Measurements from ENCODE around the gene TP53INP2.

Gene TP53INP2

DNA sequence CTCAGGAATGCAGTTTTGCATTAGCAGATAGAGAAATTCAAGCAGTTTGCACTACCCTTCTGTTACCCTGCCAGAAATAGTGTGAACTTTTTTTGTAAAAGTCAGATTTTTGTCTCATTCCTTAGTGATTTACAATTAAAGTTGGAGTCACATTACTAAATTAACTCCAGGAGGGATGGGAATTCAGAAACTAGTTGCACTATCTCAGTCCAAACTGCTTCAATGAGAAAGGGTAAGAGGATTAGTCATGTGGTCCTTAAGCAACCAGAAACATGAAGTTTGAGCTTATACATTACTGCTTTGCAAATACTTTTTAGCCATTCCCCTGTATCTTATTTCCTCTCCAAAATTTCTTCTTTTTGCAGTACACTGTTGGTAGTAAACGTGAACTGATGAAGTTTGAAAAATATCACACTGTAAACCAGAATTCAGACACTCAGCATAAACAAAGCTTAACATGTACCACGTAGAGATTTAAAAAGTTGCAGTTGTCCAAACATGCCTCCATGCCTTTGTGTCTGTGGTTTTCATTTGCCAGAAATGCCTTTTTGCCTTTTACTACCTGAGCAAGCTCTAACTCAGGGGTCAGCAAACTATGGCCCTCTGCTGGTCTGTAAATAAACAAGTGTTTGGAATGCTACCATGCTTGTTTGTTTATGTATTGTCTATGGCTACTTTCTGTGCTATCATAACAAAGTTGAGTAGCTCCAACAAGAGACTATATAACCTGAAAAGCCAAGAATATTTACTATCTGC, 49.7 kb downstream of the TP53INP2 start:
- no peaks in the 10 kb centered on the region for H3K4me1 ChIP-seq (ENCODE audit: insufficient read depth, low read length, severe bottlenecking)
- no peak overlapping the region for H3K4me3 ChIP-seq (ENCODE audit: low read depth, low read length, poor library complexity, severe bottlenecking)
- no peaks in the 10 kb centered on the region for H4K20me1 ChIP-seq (ENCODE audit: insufficient read depth, low read length)
- H3K27me3 ChIP-seq (ENCODE audit: insufficient read depth, low read length), result no peaks in the 10 kb centered on the region
- H2AFZ ChIP-seq (ENCODE audit: low read length), result no peak overlapping the region
- no peaks in the 10 kb centered on the region for H3K9me3 ChIP-seq (ENCODE audit: low read length)
- no peak overlapping the region for H3K27ac ChIP-seq (ENCODE audit: low read depth, low read length, poor library complexity, severe bottlenecking)
- H3K9me2 ChIP-seq (ENCODE audit: low read depth, low read length), result no peaks in the 10 kb centered on the region
- no peak overlapping the region for H3K9ac ChIP-seq (ENCODE audit: low read length)
- H3K36me3 ChIP-seq (ENCODE audit: insufficient read depth, low read length), result peaks cover 80% of the 10 kb centered on the region
- no peaks in the 10 kb centered on the region for H3F3A ChIP-seq (ENCODE audit: insufficient read depth, low read length)
- no peak for TF ChIP-seq EZH2 (IDR thresholded peaks at IDR 0.05; ENCODE audit: borderline replicate concordance, low read length)
- TF ChIP-seq, protein P1, sequence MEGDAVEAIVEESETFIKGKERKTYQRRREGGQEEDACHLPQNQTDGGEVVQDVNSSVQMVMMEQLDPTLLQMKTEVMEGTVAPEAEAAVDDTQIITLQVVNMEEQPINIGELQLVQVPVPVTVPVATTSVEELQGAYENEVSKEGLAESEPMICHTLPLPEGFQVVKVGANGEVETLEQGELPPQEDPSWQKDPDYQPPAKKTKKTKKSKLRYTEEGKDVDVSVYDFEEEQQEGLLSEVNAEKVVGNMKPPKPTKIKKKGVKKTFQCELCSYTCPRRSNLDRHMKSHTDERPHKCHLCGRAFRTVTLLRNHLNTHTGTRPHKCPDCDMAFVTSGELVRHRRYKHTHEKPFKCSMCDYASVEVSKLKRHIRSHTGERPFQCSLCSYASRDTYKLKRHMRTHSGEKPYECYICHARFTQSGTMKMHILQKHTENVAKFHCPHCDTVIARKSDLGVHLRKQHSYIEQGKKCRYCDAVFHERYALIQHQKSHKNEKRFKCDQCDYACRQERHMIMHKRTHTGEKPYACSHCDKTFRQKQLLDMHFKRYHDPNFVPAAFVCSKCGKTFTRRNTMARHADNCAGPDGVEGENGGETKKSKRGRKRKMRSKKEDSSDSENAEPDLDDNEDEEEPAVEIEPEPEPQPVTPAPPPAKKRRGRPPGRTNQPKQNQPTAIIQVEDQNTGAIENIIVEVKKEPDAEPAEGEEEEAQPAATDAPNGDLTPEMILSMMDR (IDR thresholded peaks at IDR 0.05; ENCODE audit: low read length), result no peak
- H3K4me2 ChIP-seq (ENCODE audit: low read length), result no peak overlapping the region
- H3K79me2 ChIP-seq (ENCODE audit: insufficient read depth, low read length), result no peaks in the 10 kb centered on the region

DNA sequence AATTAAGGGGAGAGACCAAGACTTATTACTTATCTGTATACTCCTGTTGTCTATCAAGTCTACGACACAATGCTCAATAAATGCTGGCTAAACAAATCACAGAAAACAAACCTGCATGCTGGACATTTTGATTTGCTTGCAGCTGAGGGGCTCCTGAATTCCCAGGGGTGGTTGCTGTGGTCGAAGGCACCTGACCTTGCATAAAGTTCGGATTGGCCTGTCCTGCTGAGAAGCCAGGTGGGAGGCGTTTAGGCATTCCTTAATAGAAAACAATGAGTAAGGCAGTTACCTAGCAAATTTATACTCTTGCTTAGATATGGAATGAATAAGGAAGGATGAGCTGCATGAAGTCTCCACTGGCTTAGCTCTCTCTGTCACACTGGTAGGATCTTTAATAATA, 50.5 kb downstream of the TP53INP2 start:
- Histone ChIP-seq H2AFZ (ENCODE audit: low read length) (no peak overlapping the region), H3K27me3 (ENCODE audit: insufficient read depth, low read length) (no peaks in the 10 kb centered on the region), H3K9me2 (ENCODE audit: low read depth, low read length) (no peaks in the 10 kb centered on the region), H3K4me1 (ENCODE audit: insufficient read depth, low read length, severe bottlenecking) (no peaks in the 10 kb centered on the region), H3F3A (ENCODE audit: insufficient read depth, low read length) (no peaks in the 10 kb centered on the region), H3K4me2 (ENCODE audit: low read length) (no peak overlapping the region), H3K36me3 (ENCODE audit: insufficient read depth, low read length) (peaks cover 80% of the 10 kb centered on the region), H3K9me3 (ENCODE audit: low read length) (no peaks in the 10 kb centered on the region), H3K27ac (ENCODE audit: low read depth, low read length, poor library complexity, severe bottlenecking) (no peak overlapping the region), H4K20me1 (ENCODE audit: insufficient read depth, low read length) (no peaks in the 10 kb centered on the region), H3K79me2 (ENCODE audit: insufficient read depth, low read length) (no peaks in the 10 kb centered on the region), H3K4me3 (ENCODE audit: low read depth, low read length, poor library complexity, severe bottlenecking) (no peak overlapping the region), H3K9ac (ENCODE audit: low read length) (no peak overlapping the region)
- TF ChIP-seq, protein P1 (IDR thresholded peaks at IDR 0.05; ENCODE audit: low read length), result no peak

DNA sequence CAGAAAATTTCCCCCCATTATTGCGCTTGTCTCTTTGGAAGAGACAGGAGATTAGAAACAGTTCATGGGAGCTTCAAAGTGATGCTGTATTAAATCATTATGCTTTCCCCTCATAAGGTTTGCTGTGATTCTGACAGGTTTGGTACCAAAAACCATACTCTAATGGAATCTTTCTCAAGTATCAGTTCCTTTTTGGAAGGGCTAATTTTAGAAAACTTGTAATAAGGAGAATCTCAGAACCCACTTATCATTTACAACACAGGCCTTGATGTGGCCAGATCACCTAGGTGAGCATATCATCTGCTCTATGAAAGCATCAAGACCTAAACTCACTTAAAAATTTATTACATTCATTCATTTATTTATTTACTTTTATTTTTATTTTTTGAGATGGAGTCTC, 51.2 kb downstream of the TP53INP2 start:
- H3F3A ChIP-seq (ENCODE audit: insufficient read depth, low read length), result no peaks in the 10 kb centered on the region
- no peaks in the 10 kb centered on the region for H3K79me2 ChIP-seq (ENCODE audit: insufficient read depth, low read length)
- peaks cover 80% of the 10 kb centered on the region for H3K36me3 ChIP-seq (ENCODE audit: insufficient read depth, low read length)

More for the DNA sequence above, 51.2 kb downstream of the TP53INP2 start:
- H3K4me1 ChIP-seq (ENCODE audit: insufficient read depth, low read length, severe bottlenecking), result no peaks in the 10 kb centered on the region
- H3K4me2 ChIP-seq (ENCODE audit: low read length), result no peak overlapping the region
- H2AFZ ChIP-seq (ENCODE audit: low read length), result no peak overlapping the region
- H3K27ac ChIP-seq (ENCODE audit: low read depth, low read length, poor library complexity, severe bottlenecking), result no peak overlapping the region
- no peaks in the 10 kb centered on the region for H3K9me3 ChIP-seq (ENCODE audit: low read length)
- no peaks in the 10 kb centered on the region for H3K9me2 ChIP-seq (ENCODE audit: low read depth, low read length)
- H4K20me1 ChIP-seq (ENCODE audit: insufficient read depth, low read length), result no peaks in the 10 kb centered on the region
- no peak overlapping the region for H3K9ac ChIP-seq (ENCODE audit: low read length)
- H3K4me3 ChIP-seq (ENCODE audit: low read depth, low read length, poor library complexity, severe bottlenecking), result no peak overlapping the region
- no peaks in the 10 kb centered on the region for H3K27me3 ChIP-seq (ENCODE audit: insufficient read depth, low read length)
- TF ChIP-seq EZH2 (IDR thresholded peaks at IDR 0.05; ENCODE audit: borderline replicate concordance, low read length), result no peak
- TF ChIP-seq, protein P1 (IDR thresholded peaks at IDR 0.05; ENCODE audit: low read length), result no peak

All from OCI-LY1 (cell line).